ENCODE measurements around the gene PKN1. TPM values are rescaled to one million over a fixed set of nuclear protein-coding genes. Genes with fewer than 3 reads are reported as not detected.

PKN1 gene
- total and polyA plus RNA-seq, 2 of the 4 experiments (the other 2 are of a cell fraction), result 39.1 to 41.4 TPM

DNA sequence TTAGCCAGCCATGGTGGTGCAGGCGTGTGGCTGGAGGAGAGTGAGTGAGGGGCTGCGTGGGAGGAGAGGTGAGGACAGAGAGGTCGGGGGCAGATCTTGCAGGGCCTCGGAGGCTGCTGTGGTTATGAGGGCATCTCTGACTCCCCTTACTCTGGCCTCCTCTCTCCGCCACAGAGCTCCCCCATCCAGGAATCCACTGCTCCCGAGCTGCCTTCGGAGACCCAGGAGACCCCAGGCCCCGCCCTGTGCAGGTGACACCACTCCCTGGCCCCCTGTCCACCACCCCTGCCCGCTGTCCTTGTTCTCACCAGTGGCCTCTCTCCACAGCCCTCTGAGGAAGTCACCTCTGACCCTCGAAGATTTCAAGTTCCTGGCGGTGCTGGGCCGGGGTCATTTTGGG is 34.3 kb downstream of the PKN1 start:
- in situ Hi-C loops (cut with MboI; ENCODE audit: low sequenced_read_pairs) (no loop called here), intact Hi-C loops (cut with micrococcal nuclease) (no loop called here), dilution Hi-C loops (cut with HindIII; ENCODE audit: low sequenced_read_pairs, unreplicated experiment) (no loop called here)
- TF ChIP-seq BHLHE40 (IDR thresholded peaks at IDR 0.05; ENCODE audit: low read depth, low read length) (no peak), MAFK (IDR thresholded peaks at IDR 0.05; ENCODE audit: low read depth, low read length) (no peak), POLR2A (IDR thresholded peaks at IDR 0.05; ENCODE audit: low read depth, low read length) (no peak), NFE2L2 (IDR thresholded peaks at IDR 0.05; ENCODE audit: low read depth, low read length) (no peak), RAD21 (IDR thresholded peaks at IDR 0.05; ENCODE audit: low read length) (no peak), FOS (IDR thresholded peaks at IDR 0.05; ENCODE audit: low read depth, low read length) (no peak), CEBPB (IDR thresholded peaks at IDR 0.05; ENCODE audit: low read depth, low read length) (no peak), CHD1 (IDR thresholded peaks at IDR 0.05; ENCODE audit: low read depth, low read length) (no peak), RCOR1 (IDR thresholded peaks at IDR 0.05; ENCODE audit: insufficient replicate concordance, low read length) (no peak), MAZ (IDR thresholded peaks at IDR 0.05; ENCODE audit: borderline replicate concordance, low read depth, low read length) (no peak), RFX5 (IDR thresholded peaks at IDR 0.05; ENCODE audit: low read depth, low read length) (no peak), MXI1 (IDR thresholded peaks at IDR 0.05; ENCODE audit: borderline replicate concordance, low read depth, low read length) (no peak), SMC3 (IDR thresholded peaks at IDR 0.05; ENCODE audit: low read depth, low read length) (no peak)
- TF ChIP-seq, protein P1, sequence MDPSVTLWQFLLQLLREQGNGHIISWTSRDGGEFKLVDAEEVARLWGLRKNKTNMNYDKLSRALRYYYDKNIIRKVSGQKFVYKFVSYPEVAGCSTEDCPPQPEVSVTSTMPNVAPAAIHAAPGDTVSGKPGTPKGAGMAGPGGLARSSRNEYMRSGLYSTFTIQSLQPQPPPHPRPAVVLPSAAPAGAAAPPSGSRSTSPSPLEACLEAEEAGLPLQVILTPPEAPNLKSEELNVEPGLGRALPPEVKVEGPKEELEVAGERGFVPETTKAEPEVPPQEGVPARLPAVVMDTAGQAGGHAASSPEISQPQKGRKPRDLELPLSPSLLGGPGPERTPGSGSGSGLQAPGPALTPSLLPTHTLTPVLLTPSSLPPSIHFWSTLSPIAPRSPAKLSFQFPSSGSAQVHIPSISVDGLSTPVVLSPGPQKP (IDR thresholded peaks at IDR 0.05; ENCODE audit: borderline replicate concordance, low read depth, low read length), result no peak
- TF ChIP-seq, protein P2, sequence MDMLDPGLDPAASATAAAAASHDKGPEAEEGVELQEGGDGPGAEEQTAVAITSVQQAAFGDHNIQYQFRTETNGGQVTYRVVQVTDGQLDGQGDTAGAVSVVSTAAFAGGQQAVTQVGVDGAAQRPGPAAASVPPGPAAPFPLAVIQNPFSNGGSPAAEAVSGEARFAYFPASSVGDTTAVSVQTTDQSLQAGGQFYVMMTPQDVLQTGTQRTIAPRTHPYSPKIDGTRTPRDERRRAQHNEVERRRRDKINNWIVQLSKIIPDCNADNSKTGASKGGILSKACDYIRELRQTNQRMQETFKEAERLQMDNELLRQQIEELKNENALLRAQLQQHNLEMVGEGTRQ (IDR thresholded peaks at IDR 0.05; ENCODE audit: low read depth, low read length), result no peak
- DNase-seq (no peak), ATAC-seq (ENCODE audit: low read depth) (no peak)
- Histone ChIP-seq H3K23ac (ENCODE audit: low read depth, low read length) (no peak overlapping the region), H2AFZ (replicated peaks; ENCODE audit: low read length, poor library complexity) (no peak overlapping the region), H3K4me3 (ENCODE audit: insufficient read depth, low read depth, low read length) (no peak overlapping the region), H3K4me1 (ENCODE audit: control insufficient read depth, insufficient read depth, low read length) (peaks cover 2% of the 10 kb centered on the region; the same call in 1 of the 2 replicates), H3K4ac (ENCODE audit: low read depth, low read length) (no peak overlapping the region), H2BK120ac (ENCODE audit: low read depth, low read length) (no peak overlapping the region), H2BK5ac (ENCODE audit: low read depth, low read length, poor library complexity, severe bottlenecking) (no peak overlapping the region), H3K36me3 (ENCODE audit: control insufficient read depth, insufficient read depth, low read length) (peaks cover 49% of the 10 kb centered on the region), H3K9me3 (ENCODE audit: control insufficient read depth, insufficient read depth, low read length) (no peaks in the 10 kb centered on the region), H2AK9ac (replicated peaks; ENCODE audit: low read depth, low read length, poor library complexity) (no peak overlapping the region), H3K18ac (ENCODE audit: low read depth, low read length) (no peak overlapping the region), H2AK5ac (ENCODE audit: low read depth, low read length) (no peak overlapping the region), H3K14ac (replicated peaks; ENCODE audit: low read depth, low read length) (no peak overlapping the region), H4K5ac (ENCODE audit: low read depth, low read length) (no peak overlapping the region), H3K79me1 (ENCODE audit: low read depth in 1 of 2, low read length in 2 of 2) (no peaks in the 10 kb centered on the region), H2BK15ac (ENCODE audit: low read depth, low read length) (no peak overlapping the region), H4K20me1 (ENCODE audit: insufficient read depth, low read length) (no peaks in the 10 kb centered on the region; the same call in none of the 2 replicates), H3K56ac (ENCODE audit: extremely low read depth, insufficient read depth, low read length) (no peak overlapping the region), H2BK20ac (ENCODE audit: low read depth, low read length) (no peak overlapping the region), H3K27me3 (ENCODE audit: control insufficient read depth, insufficient read depth, low read length) (no peaks in the 10 kb centered on the region), H3K9ac (ENCODE audit: low read depth, low read length) (no peak overlapping the region), H3K9me1 (ENCODE audit: insufficient read depth, low read length) (no peaks in the 10 kb centered on the region), H4K91ac (ENCODE audit: insufficient read depth, low read depth, low read length) (no peak overlapping the region), H3K27ac (ENCODE audit: insufficient read depth, low read length) (no peak overlapping the region), H4K8ac (ENCODE audit: low read depth in 2 of 2, low read length in 2 of 2) (no peak overlapping the region), H3K4me2 (ENCODE audit: low read depth, low read length) (no peak overlapping the region)
- ChIA-PET POLR2A (ENCODE audit: unreplicated experiment) (no interaction called here), CTCF (interaction anchor here (1.1 kb wide), 1 partner anchor 11 kb away, joined by 4 read pairs; no protein-coding TSS in a partner anchor)
- BruUV-seq (replicated peaks), result no TSS peak
- no CpG with 5 or more reads among the region's 12 CpGs for WGBS, 2 experiments (ENCODE audit: extremely low coverage in 2 of 2, insufficient read length in 1 of 2)

All from IMR-90 (cell line).